Esophagus (tissue), 2 donors: ENCODE measurements around the gene AHDC1. TPM values are rescaled to one million over a fixed set of nuclear protein-coding genes. Genes with fewer than 3 reads are reported as not detected.

Experiments used
- H3K27ac ChIP-seq, 2 donors: one replicate each; pipeline ENCODE4 v1.5.1; 2013; ENCODE audit warnings: low read depth in 2 of 2, mild to moderate bottlenecking in 2 of 2, inconsistent platforms in 1 of 2, low read length in 1 of 2, moderate library complexity in 1 of 2
- H3K27me3 ChIP-seq, 2 donors: one replicate each; pipeline ENCODE4 v1.6.1; 2013; ENCODE audit warnings: low read length in 2 of 2, control low read depth in 1 of 2, mild to moderate bottlenecking in 1 of 2; ENCODE audit not compliant: insufficient read depth in 2 of 2, control insufficient read depth in 1 of 2
- H3K36me3 ChIP-seq, 2 donors: one replicate each; pipeline ENCODE4 v1.6.1; 2013; ENCODE audit warnings: low read length in 1 of 2; ENCODE audit not compliant: control insufficient read depth in 2 of 2, insufficient read depth in 2 of 2
- H3K4me1 ChIP-seq, 2 donors: one replicate each; pipeline ENCODE4 v1.6.1; 2013; ENCODE audit warnings: low read length in 1 of 2; ENCODE audit not compliant: control insufficient read depth in 2 of 2, insufficient read depth in 2 of 2
- H3K4me3 ChIP-seq, 2 donors: one replicate each; pipeline ENCODE4 v1.5.1; 2013; ENCODE audit warnings: low read length in 2 of 2, mild to moderate bottlenecking in 2 of 2, low read depth in 1 of 2, moderate library complexity in 1 of 2
- H3K9me3 ChIP-seq, 2 donors: one replicate each; pipeline ENCODE4 v1.6.1; 2013; ENCODE audit warnings: mild to moderate bottlenecking in 2 of 2, low read depth in 1 of 2, low read length in 1 of 2, moderate library complexity in 1 of 2; ENCODE audit not compliant: control insufficient read depth in 2 of 2, insufficient read depth in 1 of 2
- WGBS, 2 donors: extraction: QIAGEN DNeasy Blood & Tissue Kit; methylation state at CpG; one replicate each; pipeline ENCODE4 v1.1.7; 2013; 5-methylcytosine and 5-hydroxymethylcytosine counted together
- polyA plus RNA-seq, 2 donors: library from polyadenylated mRNA; stranded (reverse); fragments of 200-250 nt; gene quantifications; one replicate each; pipeline ENCODE4 v1.2.3, GENCODE V29; 2013
- donor health status: healthy with polysubstance abuse.
- donor health status: Bipolar disorder and iron deficiency.

The AHDC1 gene
- polyA plus RNA-seq, 2 donors = 24.7 to 58.4 TPM

DNA sequence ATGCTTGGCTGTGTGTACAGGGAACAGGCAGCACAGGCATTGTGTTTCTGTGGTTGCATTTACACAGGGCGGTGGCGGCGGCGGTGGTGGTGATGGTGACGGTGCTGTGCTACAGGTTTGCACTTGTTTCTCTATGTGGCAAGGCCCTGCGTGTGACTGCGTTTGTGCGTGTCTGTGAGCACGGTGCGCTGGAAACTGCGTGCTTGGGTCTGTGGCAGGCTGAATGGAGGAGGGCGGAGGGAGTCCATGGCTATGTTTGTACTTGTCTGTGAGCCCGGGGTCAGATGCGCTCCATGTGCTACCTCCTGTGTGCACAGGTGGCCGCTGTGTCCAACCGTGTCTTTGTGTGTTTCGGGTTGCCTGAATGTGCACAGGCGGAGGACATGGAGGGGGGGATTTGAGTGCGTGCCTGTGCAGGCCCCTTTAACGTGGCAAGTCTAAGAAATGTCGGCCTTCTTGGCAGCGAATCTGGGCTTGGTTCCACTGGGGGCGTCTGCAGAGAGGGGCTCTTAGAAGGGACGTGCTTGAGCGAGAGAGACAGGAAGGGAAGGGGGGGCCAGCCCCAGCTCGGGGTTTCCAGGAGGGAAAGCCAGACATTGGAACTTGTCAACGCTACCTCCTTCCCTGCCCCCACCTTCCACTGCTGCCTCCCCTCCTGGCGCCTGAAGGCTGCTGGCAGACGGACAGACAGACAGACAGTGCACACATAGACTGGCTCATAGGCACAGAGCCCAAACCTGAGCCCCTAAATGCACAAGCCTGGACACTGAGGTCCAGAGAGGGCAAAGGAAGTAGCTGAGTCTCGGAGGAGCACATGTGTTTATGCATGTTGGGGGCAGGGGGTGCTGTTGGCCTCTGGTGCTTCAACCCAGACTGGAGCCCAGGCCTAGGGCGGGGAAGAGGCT lies 81.3 kb downstream of the AHDC1 start:
- peak overlapping the region; percentile 96 to 97 for H3K27ac ChIP-seq
- peaks cover 35 to 72% of the 10 kb centered on the region in 2 donors for H3K4me1 ChIP-seq
- H3K9me3 ChIP-seq = no peaks in the 10 kb centered on the region
- H3K4me3 ChIP-seq = peak overlapping the region; percentile 8 to 26
- 19 to 28% methylated on average over 31 of the region's 31 CpGs for WGBS, 2 donors
- H3K27me3 ChIP-seq = no peaks in the 10 kb centered on the region
- no peaks in the 10 kb centered on the region for H3K36me3 ChIP-seq

DNA sequence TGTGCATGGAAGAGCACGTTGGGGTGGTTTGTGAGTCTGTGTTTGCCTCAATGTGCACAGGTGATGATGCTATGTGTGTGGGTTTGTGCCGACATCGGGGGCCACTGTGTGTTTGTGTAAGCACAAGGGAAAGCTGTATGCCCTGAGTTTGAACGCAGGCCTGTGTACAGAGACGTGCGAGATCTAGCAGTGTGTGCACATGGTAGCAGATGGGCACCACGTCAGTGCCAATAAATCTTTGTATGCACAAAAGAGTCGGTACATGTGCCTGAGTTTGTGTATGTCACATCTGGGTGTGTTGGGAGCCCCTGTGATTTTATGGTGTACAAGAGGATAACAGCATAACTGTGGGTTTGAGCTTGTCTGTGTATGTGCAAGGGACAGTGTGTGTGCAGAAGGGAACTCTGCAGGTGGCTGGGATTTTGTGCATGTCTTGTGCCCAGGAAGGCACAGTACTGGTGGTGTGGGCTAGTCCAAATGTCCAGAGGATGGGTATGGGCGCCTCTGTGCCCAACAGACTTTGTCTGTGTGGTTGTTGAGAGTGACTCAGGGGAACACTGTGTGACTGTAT lies 82.0 kb downstream of the AHDC1 start:
- H3K27ac ChIP-seq = peak overlapping the region; percentile 96 to 97
- no peaks in the 10 kb centered on the region for H3K9me3 ChIP-seq
- no peak overlapping the region for H3K4me3 ChIP-seq
- H3K36me3 ChIP-seq = no peaks in the 10 kb centered on the region
- peaks cover 35 to 65% of the 10 kb centered on the region in 2 donors for H3K4me1 ChIP-seq
- 30 to 44% methylated on average over 9 of the region's 9 CpGs for WGBS, 2 donors
- H3K27me3 ChIP-seq = no peaks in the 10 kb centered on the region

DNA sequence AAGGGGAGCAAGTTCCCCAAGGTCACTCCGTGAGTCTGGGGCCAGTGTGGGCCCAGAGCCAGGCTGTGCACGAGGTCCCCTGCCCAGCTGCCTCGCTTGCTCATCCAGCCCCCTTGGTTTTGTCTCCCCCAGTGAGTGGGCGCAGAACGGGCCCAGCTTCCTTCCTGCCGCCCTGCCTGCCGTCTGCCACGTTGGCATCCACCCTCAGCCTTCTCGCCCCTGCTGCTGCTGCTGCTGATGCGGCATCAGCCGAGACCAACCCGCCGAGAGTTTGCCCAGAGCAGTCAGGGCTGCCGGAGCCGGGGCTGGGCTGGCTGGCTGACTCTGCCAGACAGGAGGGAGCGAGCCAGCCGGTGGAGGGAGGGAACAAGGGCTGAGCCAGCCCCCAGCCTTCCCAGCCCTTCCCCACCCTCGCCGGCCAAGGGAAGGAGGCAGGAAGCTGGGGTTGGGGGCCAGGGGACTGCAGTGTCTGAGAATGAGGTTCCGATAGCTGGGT lies 82.6 kb downstream of the AHDC1 start:
- H3K4me3 ChIP-seq = no peak overlapping the region
- peak overlapping the region; percentile 96 to 97 for H3K27ac ChIP-seq
- 7 to 14% methylated on average over 20 of the region's 20 CpGs for WGBS, 2 donors
- H3K4me1 ChIP-seq = peaks cover 36 to 59% of the 10 kb centered on the region in 2 donors
- no peaks in the 10 kb centered on the region for H3K27me3 ChIP-seq
- H3K36me3 ChIP-seq = no peaks in the 10 kb centered on the region
- no peaks in the 10 kb centered on the region for H3K9me3 ChIP-seq

DNA sequence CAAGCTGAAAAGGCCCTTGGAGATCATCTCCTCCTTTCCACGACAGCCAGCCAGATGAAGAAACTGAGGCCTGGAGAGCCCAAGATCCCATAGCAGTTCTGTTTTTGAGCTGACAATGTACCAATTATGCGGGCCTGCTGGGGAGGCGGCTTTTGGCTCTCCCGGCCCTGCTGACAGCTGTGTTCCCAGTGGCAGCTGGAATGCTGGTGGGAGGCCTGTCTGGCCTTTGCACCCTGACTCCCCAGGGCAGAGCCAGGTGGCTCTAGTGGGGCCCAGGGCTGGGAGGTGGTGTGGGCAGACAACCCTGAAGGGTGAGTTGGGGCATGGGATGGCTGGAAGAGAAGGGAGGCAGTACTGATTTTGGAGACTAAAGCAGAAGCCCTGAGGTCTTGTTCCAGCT lies 83.3 kb downstream of the AHDC1 start:
- WGBS, 2 donors = 47 to 48% methylated on average over 4 of the region's 4 CpGs
- Histone ChIP-seq H3K9me3 (no peaks in the 10 kb centered on the region), H3K27ac (peak overlapping the region; percentile 96 to 97), H3K36me3 (no peaks in the 10 kb centered on the region), H3K27me3 (no peaks in the 10 kb centered on the region), H3K4me3 (no peak overlapping the region), H3K4me1 (peaks cover 35 to 56% of the 10 kb centered on the region in 2 donors)

DNA sequence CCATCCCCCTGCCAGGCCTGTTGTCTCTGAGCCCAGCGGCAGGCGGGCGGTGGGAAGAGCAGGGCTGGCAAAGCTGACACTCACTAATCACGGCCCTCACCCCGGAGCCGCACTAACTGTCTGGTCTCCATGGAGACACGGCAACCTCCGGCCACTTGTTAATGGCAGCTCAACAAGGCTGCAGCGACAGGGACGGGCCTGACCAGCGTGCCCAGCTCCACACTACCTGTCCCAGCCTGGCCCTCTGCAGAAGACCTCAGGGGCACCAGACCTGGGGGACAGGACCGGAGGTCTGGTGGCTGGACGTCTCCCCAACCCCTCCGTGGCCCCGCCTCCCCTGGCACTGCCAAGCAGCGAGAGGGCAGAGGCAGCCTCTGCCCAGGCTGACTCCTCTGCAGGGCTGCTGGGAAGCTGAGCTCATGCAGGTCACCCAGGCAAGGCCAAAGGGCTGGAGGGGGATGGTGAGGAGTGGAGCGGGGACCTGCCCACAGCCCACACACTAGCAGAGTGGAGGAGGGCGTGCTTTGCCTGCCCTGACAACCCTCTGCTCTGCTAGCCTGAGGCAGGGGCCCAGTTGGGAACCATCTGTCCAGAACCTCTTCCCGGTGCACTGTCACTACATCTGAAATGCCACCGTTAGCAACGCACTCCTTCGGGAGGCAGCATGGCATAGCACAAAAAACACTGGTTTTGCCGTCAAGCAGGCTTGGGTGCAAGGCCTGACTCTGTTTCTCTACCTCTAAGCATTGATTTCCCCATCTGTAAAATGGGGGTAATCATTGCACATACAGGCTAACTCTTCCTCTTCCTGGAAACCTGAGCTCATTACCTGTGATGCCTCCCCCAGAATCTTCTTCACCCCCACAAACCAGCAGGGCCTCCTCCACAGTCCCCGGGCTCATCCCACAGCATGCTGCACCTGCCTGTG lies 84.3 kb downstream of the AHDC1 start:
- no peak overlapping the region for H3K4me3 ChIP-seq
- WGBS, 2 donors = 45 to 53% methylated on average over 24 of the region's 24 CpGs
- H3K36me3 ChIP-seq = no peaks in the 10 kb centered on the region
- peak overlapping the region; percentile 96 to 97 for H3K27ac ChIP-seq
- peaks cover 32 to 51% of the 10 kb centered on the region in 2 donors for H3K4me1 ChIP-seq
- no peaks in the 10 kb centered on the region for H3K9me3 ChIP-seq
- no peaks in the 10 kb centered on the region for H3K27me3 ChIP-seq

DNA sequence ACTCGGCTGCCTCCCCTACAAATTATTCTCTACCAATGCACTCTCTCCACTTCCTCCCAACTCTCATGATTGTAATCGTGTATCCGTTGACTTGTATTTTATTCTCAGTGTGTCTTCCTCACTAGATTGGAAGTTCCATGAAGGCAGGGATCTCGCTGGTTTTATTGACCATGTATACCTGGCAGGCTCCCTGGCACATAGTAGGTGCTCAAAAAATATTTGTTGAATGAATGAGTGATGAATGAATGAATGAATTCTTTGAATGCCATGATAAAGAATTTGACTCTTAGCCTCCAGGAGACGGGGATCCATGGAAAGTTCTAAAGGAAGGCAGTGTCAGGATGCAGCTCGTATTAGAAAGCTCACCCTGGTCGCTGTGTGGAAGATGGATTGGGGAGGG lies 85.1 kb downstream of the AHDC1 start:
- no peaks in the 10 kb centered on the region for H3K36me3 ChIP-seq
- WGBS, 2 donors = 66 to 68% methylated on average over 7 of the region's 7 CpGs
- peak overlapping the region; percentile 96 to 97 for H3K27ac ChIP-seq
- H3K4me1 ChIP-seq = peaks cover 29 to 46% of the 10 kb centered on the region in 2 donors
- no peaks in the 10 kb centered on the region for H3K9me3 ChIP-seq
- no peaks in the 10 kb centered on the region for H3K27me3 ChIP-seq
- H3K4me3 ChIP-seq = no peak overlapping the region

DNA sequence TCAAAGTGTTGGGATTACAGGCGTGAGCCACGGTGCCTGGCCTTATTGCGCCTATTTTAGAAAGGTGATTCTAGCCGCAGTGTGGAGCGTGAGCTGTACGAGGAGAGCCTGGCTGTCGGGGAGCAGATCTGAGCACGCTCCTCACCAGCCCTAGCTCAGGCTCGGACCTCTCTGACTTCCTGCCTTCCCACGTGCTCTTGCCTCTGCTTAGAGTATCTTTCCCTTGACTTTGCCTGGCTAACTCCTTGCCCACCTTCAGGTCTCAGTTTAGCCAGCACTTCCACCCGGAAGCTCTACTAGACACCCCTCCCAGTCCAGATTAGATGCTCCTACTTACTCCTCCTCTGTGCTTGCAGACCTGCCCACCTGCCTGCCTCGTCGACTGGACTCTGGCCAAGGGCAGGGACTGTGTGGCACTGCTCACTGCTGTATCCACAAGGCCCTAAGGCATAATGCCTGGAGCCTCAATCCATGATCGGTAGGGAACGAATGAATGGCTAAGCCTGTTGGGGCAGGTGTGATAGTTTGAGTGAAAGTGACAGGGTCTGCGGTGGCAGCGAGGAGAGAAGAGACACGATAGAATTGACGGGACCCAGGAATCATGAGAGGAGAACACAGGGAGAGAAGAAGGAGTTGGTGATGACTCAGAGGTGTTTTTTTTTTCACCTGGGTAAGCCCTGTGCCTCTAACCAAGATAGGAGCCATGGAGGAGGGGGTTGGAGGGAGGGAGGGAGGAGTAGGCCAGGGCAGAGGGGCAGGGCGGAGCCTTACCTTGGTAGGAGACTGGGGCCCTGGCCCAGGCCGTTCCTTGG lies 85.8 kb downstream of the AHDC1 start:
- H3K4me1 ChIP-seq = peaks cover 28 to 41% of the 10 kb centered on the region in 2 donors

DNA sequence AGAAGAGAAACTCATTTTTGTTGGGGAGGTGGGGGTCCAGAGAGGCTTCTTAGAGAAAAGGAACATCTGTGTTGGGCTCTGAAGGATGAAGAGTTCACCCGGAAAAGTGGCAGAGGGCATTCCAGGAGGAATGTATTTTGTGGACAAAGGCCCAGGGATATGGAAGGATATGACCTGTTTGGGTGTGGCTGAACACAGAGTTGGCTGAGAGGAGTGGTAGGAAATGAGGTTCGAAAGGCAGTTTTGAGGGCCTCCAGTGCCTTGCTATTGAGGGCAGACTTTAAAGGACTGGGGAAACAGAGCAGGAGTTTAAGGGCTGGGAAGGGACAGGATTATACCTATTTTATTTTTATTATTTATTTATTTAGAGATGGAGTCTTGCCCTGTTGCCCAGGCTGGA lies 86.6 kb downstream of the AHDC1 start:
- H3K27ac ChIP-seq = peak overlapping the region; percentile 96 to 97
- no peaks in the 10 kb centered on the region for H3K36me3 ChIP-seq
- no peaks in the 10 kb centered on the region for H3K27me3 ChIP-seq
- H3K9me3 ChIP-seq = no peaks in the 10 kb centered on the region
- H3K4me3 ChIP-seq = no peak overlapping the region
- 45 to 50% methylated on average over 2 of the region's 2 CpGs for WGBS, 2 donors
- peaks cover 24 to 34% of the 10 kb centered on the region in 2 donors for H3K4me1 ChIP-seq

More for the DNA sequence above, 85.8 kb downstream of the AHDC1 start:
- H3K9me3 ChIP-seq = no peaks in the 10 kb centered on the region
- H3K4me3 ChIP-seq = no peak overlapping the region
- peak overlapping the region; percentile 96 to 97 for H3K27ac ChIP-seq
- H3K36me3 ChIP-seq = no peaks in the 10 kb centered on the region
- no peaks in the 10 kb centered on the region for H3K27me3 ChIP-seq
- 49 to 50% methylated on average over 21 of the region's 21 CpGs for WGBS, 2 donors
